ENCODE data around the gene PHF5A. TPM values are rescaled to one million over a fixed set of nuclear protein-coding genes. Genes with fewer than 3 reads are reported as not detected.

Gene PHF5A
- total and polyA plus RNA-seq, 2 donors (not counting 3 experiments of a cell fraction or from before 2014, with no cell fraction given), result 61.1 to 63.7 TPM

GRCh38 chr22:41505511-41506220 lies 37.2 kb upstream of the PHF5A start:
- no peaks in the 10 kb centered on the region for H4K20me1 ChIP-seq (replicated peaks; ENCODE audit: control insufficient read depth, extremely low read depth, insufficient read depth, low read length)
- no peak overlapping the region for H2AFZ ChIP-seq (ENCODE audit: low read depth, low read length)
- no peaks in the 10 kb centered on the region for H3K79me2 ChIP-seq (ENCODE audit: control insufficient read depth, insufficient read depth, low read length)
- no peak overlapping the region for H3K27ac ChIP-seq (ENCODE audit: insufficient read depth, low read depth, low read length)
- no peaks in the 10 kb centered on the region for H3K4me1 ChIP-seq (ENCODE audit: control insufficient read depth, extremely low read depth, insufficient read depth, low read length)
- H3K4me3 ChIP-seq (replicated peaks in 1 of 3; ENCODE audit: insufficient read depth in 1 of 3, low read depth in 1 of 3, low read length in 3 of 3), result no peak overlapping the region
- BruUV-seq (replicated peaks), result no TSS peak
- POLR2A ChIA-PET, result no interaction called here
- TF ChIP-seq POLR2A (IDR thresholded peaks at IDR 0.05; ENCODE audit: low read depth, low read length), result no peak
- no peak for TF ChIP-seq POLR2AphosphoS5 (IDR thresholded peaks at IDR 0.05; ENCODE audit: insufficient read depth, low read depth, low read length)
- no peak for TF ChIP-seq EZH2 (IDR thresholded peaks at IDR 0.05; ENCODE audit: borderline replicate concordance, low read depth, low read length, severe bottlenecking)
- H3K4me2 ChIP-seq (ENCODE audit: insufficient read depth, low read length), result no peak overlapping the region
- H3K36me3 ChIP-seq (ENCODE audit: control insufficient read depth in 2 of 2, extremely low read depth in 1 of 2, insufficient read depth in 2 of 2, low read length in 2 of 2), result peaks cover 0 to 21% of the 10 kb centered on the region in 2 experiments
- CTCF ChIA-PET, result interaction anchor here (1.0 to 3.0 kb wide), 3 partner anchors 12 to 102 kb away, joined by 3 to 12 read pairs (median 5); no protein-coding TSS in a partner anchor
- no peaks in the 10 kb centered on the region for H3K27me3 ChIP-seq (ENCODE audit: control insufficient read depth in 2 of 2, insufficient read depth in 2 of 2, low read length in 2 of 2)
- DNase-seq (ENCODE audit: low read depth, low spot score), result no peak
- dilution Hi-C loops (cut with MboI; ENCODE audit: extremely low pct_ligation_motif_present, low sequenced_read_pairs), result no loop called here
- no peaks in the 10 kb centered on the region for H3K9me3 ChIP-seq (replicated peaks; ENCODE audit: control insufficient read depth, insufficient read depth, low read length)
- intact Hi-C loops (cut with micrococcal nuclease), result no loop called here
- H3K9me1 ChIP-seq (replicated peaks; ENCODE audit: control insufficient read depth, extremely low read depth, insufficient read depth, low read length), result no peaks in the 10 kb centered on the region
- H3K9ac ChIP-seq (replicated peaks; ENCODE audit: extremely low read depth, insufficient read depth, low read length), result no peak overlapping the region
- FAIRE-seq, result no peak

GRCh38 chr22:41504816-41505215 lies 36.3 kb upstream of the PHF5A start:
- Histone ChIP-seq H3K4me3 (replicated peaks in 1 of 3; ENCODE audit: insufficient read depth in 1 of 3, low read depth in 1 of 3, low read length in 3 of 3) (no peak overlapping the region), H3K9me3 (replicated peaks; ENCODE audit: control insufficient read depth, insufficient read depth, low read length) (no peaks in the 10 kb centered on the region), H3K27ac (ENCODE audit: insufficient read depth, low read depth, low read length) (no peak overlapping the region), H3K27me3 (ENCODE audit: control insufficient read depth in 2 of 2, insufficient read depth in 2 of 2, low read length in 2 of 2) (no peaks in the 10 kb centered on the region), H3K4me2 (ENCODE audit: insufficient read depth, low read length) (no peak overlapping the region), H3K9me1 (replicated peaks; ENCODE audit: control insufficient read depth, extremely low read depth, insufficient read depth, low read length) (no peaks in the 10 kb centered on the region), H3K4me1 (ENCODE audit: control insufficient read depth, extremely low read depth, insufficient read depth, low read length) (no peaks in the 10 kb centered on the region), H4K20me1 (replicated peaks; ENCODE audit: control insufficient read depth, extremely low read depth, insufficient read depth, low read length) (no peaks in the 10 kb centered on the region), H2AFZ (ENCODE audit: low read depth, low read length) (no peak overlapping the region), H3K36me3 (ENCODE audit: control insufficient read depth in 2 of 2, extremely low read depth in 1 of 2, insufficient read depth in 2 of 2, low read length in 2 of 2) (peaks cover 0 to 21% of the 10 kb centered on the region in 2 experiments), H3K9ac (replicated peaks; ENCODE audit: extremely low read depth, insufficient read depth, low read length) (no peak overlapping the region), H3K79me2 (ENCODE audit: control insufficient read depth, insufficient read depth, low read length) (no peaks in the 10 kb centered on the region)
- FAIRE-seq, result no peak
- no peak for DNase-seq (ENCODE audit: low read depth, low spot score)
- TF ChIP-seq MYC (IDR thresholded peaks at IDR 0.05; ENCODE audit: low read depth, low read length) (no peak), POLR2A (IDR thresholded peaks at IDR 0.05; ENCODE audit: low read depth, low read length) (no peak), GATA2 (IDR thresholded peaks at IDR 0.05; ENCODE audit: insufficient read depth, insufficient read length, low read depth, low read length) (no peak), MAX (IDR thresholded peaks at IDR 0.05; ENCODE audit: insufficient read depth, insufficient read length) (no peak), JUN (IDR thresholded peaks at IDR 0.05; ENCODE audit: borderline replicate concordance, insufficient read depth, insufficient read length, low read depth) (no peak), CTCF (IDR thresholded peaks at IDR 0.05; ENCODE audit: extremely low read depth in 1 of 2, insufficient read depth in 1 of 2, low read depth in 1 of 2, low read length in 2 of 2) (no peak), FOS (IDR thresholded peaks at IDR 0.05; ENCODE audit: borderline replicate concordance, insufficient read depth, low read length) (no peak), POLR2AphosphoS5 (IDR thresholded peaks at IDR 0.05; ENCODE audit: insufficient read depth, low read depth, low read length) (no peak), EZH2 (IDR thresholded peaks at IDR 0.05; ENCODE audit: borderline replicate concordance, low read depth, low read length, severe bottlenecking) (no peak)
- ChIA-PET CTCF (interaction anchor here (3.0 kb wide), 1 partner anchor 13 kb away, joined by 12 read pairs; no protein-coding TSS in a partner anchor), POLR2A (no interaction called here)
- intact Hi-C loops (cut with micrococcal nuclease) (no loop called here), dilution Hi-C loops (cut with MboI; ENCODE audit: extremely low pct_ligation_motif_present, low sequenced_read_pairs) (no loop called here)
- BruUV-seq (replicated peaks), result no TSS peak

All from endothelial cell of umbilical vein (primary cell).